GM19193 (cell line): ENCODE results near the gene TCF12.

Experiments
- POLR2A ChIP-seq: IDR thresholded peaks from 4 replicates; pipeline ENCODE4 v1.6.1; 2011; ENCODE audit not compliant: insufficient read depth, insufficient read length; ENCODE audit errors: extremely low read depth

TCF12 gene

DNA sequence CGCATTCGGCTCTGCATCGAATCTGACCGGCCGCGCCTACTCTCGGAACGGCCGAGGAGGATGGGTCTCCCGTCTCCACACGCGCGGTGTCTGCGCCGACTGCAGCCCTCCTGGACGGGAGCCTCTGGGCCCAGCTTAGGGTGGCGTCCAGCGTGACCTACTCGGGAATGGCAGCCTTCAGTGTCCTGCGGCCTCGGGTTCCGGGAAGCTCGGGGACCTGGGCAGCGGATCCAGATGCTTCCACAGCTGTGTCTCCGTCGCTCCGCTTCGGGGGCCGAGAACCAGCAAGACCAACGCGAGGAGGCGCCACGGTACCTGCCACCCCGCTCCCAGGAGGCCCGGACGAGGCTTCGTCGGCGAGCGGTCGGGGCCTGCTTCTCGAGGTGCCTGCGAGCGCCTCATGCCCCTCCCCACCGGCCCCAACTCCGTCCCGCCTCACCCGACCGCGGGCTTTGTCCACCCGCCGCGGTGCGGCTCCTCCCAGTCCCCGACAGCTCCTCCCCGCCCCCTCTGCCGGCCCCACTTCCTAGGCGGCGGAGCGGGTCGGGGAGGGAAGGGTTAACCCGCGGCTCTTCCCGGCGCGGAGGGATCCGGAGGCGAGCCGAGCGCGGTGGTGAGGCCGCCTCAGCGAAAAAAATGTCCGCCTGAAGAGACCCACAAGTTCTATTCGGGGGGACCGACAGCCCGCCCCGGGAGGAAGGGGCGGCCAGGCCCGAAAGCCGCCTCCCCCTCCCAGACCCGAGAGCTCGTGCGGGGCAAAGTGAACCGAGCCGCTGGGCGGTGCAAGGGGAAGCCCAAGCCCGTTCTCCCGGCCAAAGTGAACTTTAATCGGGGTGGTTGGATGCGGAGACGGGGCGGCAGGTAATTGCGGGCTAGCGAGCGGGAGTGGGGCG lies at the start of gene TCF12:
Gene TCF12 (plus strand): TSS at position 599 of the 893 bp plus-strand sequence. CDS start 1,270 bp downstream, outside the sequence.
- peak; percentile 38 for TF ChIP-seq POLR2A

DNA sequence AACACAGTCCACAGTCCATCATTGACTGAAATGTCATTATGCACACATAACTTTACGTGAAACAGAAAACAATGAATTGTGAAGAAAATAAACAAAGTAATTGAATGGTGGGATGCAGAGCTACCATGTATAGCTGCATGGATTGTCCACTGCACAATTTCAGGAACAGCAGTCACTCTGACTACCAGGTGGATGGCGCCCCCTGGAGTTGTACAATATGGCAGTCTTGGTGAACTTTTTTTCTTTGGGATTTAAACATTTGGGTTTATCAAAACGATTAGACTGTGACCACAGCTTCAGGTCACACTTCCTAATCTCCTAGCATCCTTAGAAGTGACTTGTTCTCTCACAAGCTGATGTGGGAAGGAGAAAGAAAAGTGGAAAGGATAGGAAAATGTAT lies 48.9 kb upstream of the TCF12 start:
- TF ChIP-seq POLR2A: no peak

DNA sequence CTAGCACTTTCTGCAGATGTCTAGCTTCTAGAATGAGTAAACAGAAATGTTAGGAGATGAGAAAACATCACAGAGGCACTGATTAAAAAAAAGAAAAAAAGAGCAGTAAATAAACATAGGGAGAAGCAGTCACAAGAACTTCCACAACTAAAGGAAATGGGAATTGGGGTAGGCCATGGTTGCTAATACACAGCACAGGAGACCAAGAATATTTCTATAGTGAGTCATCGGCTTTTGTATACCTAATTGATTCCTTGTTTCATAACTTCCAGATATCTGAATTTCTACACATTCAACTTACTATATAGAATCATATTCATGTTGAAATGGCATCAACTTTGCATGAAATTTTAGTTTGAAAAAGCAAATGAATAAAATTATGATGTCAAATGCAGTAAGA lies 47.3 kb upstream of the TCF12 start:
- no peak for TF ChIP-seq POLR2A

DNA sequence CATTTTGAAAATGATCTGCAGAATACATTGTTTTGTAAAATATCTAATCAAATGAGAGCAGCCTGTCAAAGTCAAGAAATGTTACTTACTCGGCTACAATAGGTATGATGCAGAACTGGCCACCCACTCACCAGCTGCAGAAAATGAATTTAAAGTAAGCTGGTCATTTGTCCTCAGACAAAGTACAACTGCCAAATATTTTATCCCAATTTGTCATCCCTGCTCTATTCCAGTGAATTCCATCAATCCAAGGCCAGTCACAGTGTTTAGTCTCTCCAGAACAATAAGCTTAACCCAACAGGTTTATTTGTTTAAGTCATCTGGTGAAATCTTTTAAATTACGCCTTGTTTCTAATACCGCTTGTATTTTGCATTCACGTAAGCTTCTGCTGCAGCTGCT lies 46.6 kb upstream of the TCF12 start:
- TF ChIP-seq POLR2A: no peak

DNA sequence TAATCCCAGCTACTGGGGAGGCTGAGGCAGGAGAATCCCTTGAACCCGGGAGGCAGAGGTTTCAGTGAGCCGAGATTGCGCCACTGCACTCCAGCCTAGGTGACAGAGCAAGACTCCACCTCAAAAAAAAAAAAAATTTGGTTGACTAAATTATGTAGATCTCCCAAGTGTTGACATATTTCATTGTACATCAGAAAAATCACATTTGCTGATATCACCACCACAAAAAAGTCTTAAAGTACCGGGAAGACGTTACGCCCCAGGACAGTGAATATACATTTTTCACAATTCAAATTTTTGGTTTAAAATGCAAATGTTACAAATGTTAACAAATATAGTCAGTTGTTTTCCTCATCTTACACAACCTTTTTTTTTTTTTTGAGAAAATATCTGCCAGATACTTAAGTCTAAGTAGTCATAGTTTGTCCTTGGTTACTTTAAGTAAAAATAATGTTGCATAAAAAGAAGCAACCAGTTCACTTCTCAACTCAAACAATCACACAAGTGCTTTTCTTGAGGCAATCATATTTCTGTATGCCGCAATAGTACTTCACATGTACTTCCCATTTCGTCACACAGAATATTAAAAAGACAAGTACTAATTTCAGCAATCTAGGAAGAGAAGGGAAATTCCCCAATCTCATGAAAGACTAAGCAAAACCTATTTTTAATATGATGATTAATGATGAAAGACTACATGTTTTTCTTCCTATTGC lies 41.0 kb upstream of the TCF12 start:
- TF ChIP-seq POLR2A: no peak

DNA sequence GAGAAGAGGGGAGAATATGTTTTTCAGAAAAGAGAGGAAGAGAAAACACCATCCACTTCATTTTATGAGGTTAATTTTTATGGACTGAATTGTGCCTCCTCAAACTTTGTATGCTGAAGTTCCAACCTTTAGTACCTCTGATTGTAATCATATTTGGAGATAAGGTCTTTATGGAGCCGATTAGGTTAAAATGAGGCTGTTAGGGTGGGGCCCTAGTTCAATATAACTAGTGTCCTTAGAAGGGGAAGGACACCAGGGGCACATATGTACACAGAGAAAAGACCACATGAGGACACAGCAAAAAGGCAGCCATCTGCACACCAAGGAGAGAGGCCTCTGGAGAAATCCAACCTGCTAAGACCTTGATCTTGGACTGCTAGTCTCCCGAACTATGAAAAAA lies 38.9 kb upstream of the TCF12 start:
- TF ChIP-seq POLR2A: no peak

DNA sequence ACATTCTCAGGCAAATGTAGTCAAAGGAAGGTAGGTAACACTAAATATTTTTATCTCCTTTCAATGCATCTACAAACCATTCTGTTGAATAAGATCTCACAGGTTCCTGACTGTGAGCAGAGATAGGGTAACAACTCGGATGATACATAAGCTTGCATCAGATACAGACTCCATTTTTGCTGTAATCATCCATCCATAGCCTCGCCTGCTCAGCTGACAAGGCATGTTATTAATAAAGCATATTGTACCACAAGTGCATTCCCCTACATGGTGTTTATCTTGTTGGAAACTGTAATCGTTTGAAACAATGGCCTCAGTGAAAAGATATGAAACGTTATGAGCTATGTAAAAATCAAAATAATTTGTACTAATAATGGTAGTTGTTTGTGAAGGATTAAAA lies 35.4 kb upstream of the TCF12 start:
- TF ChIP-seq POLR2A: no peak

DNA sequence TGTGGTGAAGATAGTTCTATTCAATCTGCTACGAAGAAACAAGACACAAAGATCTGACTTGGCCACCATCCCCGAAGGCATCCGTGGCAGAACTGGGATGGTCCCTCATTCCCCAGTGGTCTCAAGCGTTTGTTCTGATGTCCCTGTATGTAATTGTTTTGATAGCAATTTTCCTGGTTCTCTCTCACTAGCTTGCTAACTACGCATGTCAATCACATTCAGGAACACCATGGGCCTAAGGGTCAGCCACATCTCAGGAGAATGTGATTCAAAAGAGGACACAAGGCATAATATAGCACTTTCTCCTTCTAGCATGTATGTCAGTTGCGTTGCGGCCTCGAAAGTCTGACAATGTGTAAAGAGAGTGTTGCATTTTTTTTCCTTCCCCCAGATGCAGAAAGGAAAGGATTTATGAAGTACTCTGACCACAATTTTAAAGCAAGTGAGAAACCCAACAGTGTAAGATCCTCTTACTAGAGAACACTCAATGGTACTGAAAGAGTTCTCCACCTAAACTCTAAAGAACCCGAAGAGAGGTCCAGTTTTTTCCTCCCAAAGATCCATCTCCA lies 32.0 kb upstream of the TCF12 start:
- TF ChIP-seq POLR2A: no peak

DNA sequence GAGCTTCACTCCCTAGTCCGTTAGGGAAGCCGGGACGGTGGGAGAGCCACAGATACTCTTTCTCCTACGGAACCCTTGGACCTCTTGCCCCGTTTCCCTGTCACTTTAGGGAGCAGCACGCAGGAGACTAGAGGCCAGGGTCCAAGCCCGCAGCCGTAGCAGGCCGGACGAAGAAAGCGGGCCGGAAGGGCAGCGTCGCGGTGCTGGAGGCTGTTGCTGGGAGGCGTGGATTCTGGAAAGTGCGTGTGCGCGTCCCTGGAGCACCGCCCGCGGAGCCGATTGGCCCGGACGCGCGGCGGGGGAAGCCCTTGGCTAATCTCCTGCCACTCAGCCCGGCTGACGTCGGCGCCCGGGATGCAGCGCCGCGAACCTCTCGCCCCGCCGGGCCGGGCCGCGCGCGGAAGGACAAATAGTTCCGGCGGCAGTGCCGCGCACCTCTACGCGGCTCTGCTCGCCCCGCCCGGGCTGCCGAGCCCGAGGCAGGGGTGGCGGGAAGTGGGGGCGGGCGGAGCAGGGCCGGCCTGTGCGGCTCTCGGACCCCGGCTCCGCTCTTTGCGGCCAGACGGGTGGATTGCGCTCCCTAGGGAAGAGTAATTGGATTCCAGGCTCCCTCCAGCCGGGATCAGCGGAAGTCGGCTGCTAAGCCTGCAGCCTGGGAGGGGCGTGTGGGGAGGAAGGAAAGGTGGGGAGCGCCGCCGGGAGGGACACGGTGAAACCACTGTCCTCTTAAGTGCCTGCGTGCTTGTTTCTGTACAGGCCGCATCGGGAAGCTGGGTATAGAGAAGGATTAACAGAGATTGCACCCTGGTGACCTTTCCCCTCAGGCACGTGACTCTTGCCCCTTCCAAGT lies 31.3 kb upstream of the TCF12 start:
- TF ChIP-seq POLR2A: peak; percentile 86

DNA sequence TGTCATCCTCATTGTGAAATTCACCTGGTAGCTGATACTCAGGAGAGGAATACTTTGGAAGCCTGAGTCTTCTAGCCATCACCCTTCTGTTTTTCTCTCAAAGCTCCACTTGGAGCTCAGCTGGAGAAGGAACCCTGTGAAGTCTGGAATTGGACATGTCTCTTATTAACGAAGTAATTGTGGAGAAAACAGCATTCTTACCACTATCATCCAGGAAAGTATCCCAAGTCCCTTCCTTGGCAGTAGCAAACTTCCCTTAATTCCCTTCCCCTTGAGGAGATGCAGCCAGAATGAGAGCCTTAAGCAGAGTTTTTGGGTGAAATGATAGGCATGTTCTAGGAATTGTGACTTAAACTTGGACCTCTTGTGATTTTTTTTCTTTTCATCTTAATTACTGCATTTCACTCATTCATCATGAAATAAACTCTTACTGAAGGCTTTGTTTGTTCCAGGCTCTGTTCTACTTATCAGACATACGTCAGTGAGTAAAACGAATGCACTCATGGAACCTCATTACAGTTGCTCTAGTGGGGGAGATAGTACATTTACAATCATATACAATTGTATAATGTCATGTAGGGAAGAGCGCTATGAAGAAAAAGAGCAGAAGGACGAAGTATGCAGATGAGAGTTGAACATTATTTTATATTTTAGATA lies 30.5 kb upstream of the TCF12 start:
- TF ChIP-seq POLR2A: no peak

DNA sequence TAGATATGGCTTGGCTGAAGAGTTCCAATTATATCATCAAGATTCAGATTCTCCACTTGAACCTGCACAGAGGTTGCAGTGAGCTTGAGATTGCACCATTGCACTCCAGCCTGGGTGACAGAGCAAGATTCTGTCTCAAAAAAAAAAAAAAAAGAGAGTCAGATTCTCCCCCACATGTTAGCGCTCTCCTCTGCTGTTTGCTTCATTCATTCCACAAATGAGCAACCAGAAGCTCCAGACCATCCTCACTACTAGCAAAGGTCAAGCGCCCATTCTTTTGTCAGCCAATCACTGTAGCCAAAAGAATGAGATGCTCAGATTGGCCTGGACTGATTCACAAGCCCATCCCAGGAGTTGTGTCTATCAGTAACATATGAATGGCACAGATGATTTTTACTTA lies 28.4 kb upstream of the TCF12 start:
- TF ChIP-seq POLR2A: no peak

DNA sequence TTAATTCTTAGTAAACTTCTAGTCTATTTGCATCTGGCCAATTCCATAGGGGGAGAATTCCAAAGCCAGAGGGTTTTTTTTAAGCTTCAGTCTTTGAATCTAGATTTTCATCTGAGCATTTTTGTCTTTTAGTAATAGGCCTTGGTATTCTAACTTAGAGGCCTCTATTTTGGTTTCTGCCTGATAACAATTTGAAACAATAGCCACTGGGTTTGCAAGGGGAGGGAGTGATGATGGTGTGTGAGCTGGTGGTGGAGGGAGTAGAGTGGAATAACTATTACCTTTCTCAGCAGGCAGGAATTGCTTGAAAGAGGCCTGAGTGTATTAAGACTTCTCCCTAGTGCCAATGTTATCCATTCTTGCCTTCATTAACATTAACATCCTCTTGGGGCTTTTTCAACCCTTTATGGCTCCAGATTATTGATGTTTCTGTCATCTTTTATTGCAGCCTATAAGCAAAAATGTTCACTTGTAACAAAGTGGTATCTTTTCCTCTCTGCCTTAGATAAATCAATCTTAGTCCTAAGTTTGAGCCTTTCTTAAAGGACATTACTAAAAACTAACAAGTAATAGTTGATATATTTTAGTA lies 26.5 kb upstream of the TCF12 start:
- TF ChIP-seq POLR2A: no peak

DNA sequence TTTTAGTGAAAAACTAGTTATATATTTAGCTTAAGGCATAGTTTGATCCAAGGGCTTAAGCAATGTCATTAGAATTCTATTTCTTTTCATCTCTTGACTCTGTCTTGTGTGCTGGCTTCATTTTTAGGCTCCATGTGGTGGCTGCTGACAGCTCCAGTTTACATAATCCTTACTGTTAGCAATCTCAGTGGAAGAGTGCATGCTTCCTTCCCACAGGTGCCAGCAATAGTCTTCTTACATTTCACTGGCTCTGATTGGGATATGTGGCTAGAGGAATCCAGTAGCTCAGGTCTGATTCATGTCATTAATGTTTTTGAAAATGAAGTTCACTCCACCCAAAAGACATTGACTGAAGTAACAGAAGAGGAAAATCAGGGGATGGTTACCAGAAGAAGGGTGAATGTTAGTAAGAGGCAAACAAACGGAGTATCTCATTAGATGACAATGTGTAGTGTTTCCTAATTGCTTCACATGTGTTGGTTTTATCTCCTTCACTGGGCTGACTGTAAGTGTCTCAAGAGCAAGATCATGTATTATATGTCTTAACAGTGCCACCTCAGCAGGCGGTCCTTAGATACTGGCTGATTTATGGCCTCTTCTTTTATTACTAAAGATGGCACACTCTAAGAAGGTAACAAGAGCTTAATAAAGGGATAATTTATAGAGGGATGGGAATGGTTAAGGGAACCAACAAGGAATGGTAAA lies 25.6 kb upstream of the TCF12 start:
- no peak for TF ChIP-seq POLR2A
